Endothelial cell of umbilical vein (primary cell): ENCODE measurements around the gene FOXF1.

Experiments
- CTCF ChIP-seq, 2 donors: IDR thresholded peaks; 1 replicate in 1 of 2; 2 replicates in 1 of 2; pipeline ENCODE4 v1.5.1; 2011; ENCODE audit warnings: low read length in 2 of 2, mild to moderate bottlenecking in 2 of 2, moderate library complexity in 2 of 2, control low read depth in 1 of 2, inconsistent platforms in 1 of 2, low read depth in 1 of 2; ENCODE audit not compliant: insufficient read depth in 1 of 2; ENCODE audit errors: extremely low read depth in 1 of 2
- EZH2 ChIP-seq: IDR thresholded peaks from 2 replicates; pipeline ENCODE4 v1.6.1; 2012; ENCODE audit warnings: borderline replicate concordance, low read depth, mild to moderate bottlenecking, moderate library complexity, low read length, inconsistent platforms; ENCODE audit not compliant: severe bottlenecking
- FOS ChIP-seq: IDR thresholded peaks from 2 replicates; pipeline ENCODE4 v1.6.1; 2011; ENCODE audit warnings: mild to moderate bottlenecking, low read length, moderate library complexity, borderline replicate concordance; ENCODE audit not compliant: insufficient read depth
- MAX ChIP-seq: IDR thresholded peaks from 2 replicates; pipeline ENCODE4 v1.6.1; 2011; ENCODE audit not compliant: insufficient read depth, insufficient read length
- MYC ChIP-seq: IDR thresholded peaks from one replicate; pipeline ENCODE4 v1.6.1; 2011; ENCODE audit warnings: mild to moderate bottlenecking, low read depth, low read length
- POLR2A ChIP-seq: IDR thresholded peaks from 2 replicates; pipeline ENCODE4 v1.6.1; 2012; ENCODE audit warnings: low read depth, mild to moderate bottlenecking, control low read depth, low read length
- POLR2AphosphoS5 ChIP-seq: IDR thresholded peaks from 2 replicates; pipeline ENCODE4 v1.6.1; 2012; ENCODE audit warnings: low read depth, mild to moderate bottlenecking, control low read depth, low read length, moderate library complexity; ENCODE audit not compliant: insufficient read depth

GRCh38 chr16:86519649-86520316, 9.5 kb downstream of the FOXF1 start:
- peak; percentile 86 to 89 for TF ChIP-seq CTCF (IDR thresholded peaks at IDR 0.05; ENCODE audit: extremely low read depth in 1 of 2, insufficient read depth in 1 of 2, low read depth in 1 of 2, low read length in 2 of 2)
- TF ChIP-seq POLR2AphosphoS5: no peak
- no peak for TF ChIP-seq MYC
- no peak for TF ChIP-seq EZH2
- TF ChIP-seq POLR2A: no peak
- no peak for TF ChIP-seq FOS
- TF ChIP-seq MAX: no peak
